GM12891 (cell line): ENCODE results near the gene TMEM117.

Experiments used
- POLR2A ChIP-seq: IDR thresholded peaks from 2 replicates; pipeline ENCODE4 v1.6.1; 2011; ENCODE audit warnings: low read depth, low read length, control low read depth
- SPI1 ChIP-seq: IDR thresholded peaks from 2 replicates; pipeline ENCODE4 v1.6.1; 2011; ENCODE audit warnings: low read depth, low read length, control low read depth
- TAF1 ChIP-seq: IDR thresholded peaks from 2 replicates; pipeline ENCODE4 v1.6.1; 2011; ENCODE audit warnings: low read depth, low read length, control low read depth

GRCh38 chr12:44227616-44228015 lies 391.7 kb downstream of the TMEM117 start:
- TF ChIP-seq POLR2A (no peak), TAF1 (no peak), SPI1 (no peak)
